ENCODE measurements around the gene CDH4.

The CDH4 gene

DNA sequence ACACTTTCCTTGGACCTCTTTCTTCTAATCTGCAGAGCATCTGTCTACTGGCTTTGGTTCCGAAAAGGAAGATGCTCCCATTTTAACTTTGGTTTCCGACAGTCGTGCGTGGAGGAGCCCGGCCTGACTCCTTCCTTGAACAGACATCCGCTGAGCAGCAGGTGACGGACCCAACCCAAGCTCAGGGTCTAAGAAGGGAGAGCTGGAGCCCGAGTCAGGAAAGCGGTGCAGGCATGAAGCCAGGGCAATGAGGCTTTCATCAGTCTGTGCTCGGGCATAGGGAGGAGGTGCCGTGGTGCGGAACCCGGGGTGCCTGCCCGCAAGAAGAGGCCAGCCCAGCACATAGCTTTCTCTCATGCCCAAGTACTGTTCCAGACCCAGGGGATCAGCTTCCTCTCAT, 109.4 kb downstream of the CDH4 start:
- FAIRE-seq = no peak

DNA sequence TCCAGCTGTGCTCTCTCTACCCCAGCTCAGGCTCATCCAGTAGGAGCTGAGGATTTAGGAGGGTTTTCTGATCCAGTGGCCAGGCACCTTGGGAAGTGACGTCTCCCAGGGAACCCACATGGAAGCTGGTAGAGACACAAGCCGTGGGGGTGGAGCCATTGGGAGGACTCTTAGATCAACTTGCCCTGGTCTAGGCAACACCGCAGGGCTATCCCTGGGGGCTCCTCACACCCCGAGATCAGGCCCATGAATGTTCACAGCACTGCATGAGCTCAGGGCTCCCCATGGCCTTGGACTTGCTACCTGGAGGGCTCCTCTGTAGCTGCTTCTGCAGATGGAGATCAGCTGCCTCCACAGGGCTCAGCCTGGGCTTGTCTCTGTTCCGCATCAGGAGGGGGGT, 112.1 kb downstream of the CDH4 start:
- no peak for FAIRE-seq

DNA sequence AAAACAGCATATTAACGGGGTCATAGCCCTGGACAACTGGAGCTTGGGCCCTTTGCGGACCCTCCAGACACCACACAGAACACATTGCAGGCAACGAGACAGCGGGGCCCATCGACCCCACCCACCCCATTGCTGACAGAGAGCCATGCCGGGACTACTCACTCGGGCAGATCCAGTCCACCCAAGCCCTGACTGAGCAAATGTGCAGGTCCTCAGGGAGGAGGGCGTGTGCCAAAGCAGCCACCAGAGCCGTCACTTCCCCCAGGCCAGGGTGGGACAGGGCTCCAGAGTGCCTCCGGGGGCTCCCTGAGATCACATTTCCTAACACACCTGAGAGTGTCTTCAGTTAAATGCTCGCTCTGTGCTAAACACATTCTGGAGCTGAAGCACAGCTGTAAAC, 114.9 kb downstream of the CDH4 start:
- FAIRE-seq = no peak

DNA sequence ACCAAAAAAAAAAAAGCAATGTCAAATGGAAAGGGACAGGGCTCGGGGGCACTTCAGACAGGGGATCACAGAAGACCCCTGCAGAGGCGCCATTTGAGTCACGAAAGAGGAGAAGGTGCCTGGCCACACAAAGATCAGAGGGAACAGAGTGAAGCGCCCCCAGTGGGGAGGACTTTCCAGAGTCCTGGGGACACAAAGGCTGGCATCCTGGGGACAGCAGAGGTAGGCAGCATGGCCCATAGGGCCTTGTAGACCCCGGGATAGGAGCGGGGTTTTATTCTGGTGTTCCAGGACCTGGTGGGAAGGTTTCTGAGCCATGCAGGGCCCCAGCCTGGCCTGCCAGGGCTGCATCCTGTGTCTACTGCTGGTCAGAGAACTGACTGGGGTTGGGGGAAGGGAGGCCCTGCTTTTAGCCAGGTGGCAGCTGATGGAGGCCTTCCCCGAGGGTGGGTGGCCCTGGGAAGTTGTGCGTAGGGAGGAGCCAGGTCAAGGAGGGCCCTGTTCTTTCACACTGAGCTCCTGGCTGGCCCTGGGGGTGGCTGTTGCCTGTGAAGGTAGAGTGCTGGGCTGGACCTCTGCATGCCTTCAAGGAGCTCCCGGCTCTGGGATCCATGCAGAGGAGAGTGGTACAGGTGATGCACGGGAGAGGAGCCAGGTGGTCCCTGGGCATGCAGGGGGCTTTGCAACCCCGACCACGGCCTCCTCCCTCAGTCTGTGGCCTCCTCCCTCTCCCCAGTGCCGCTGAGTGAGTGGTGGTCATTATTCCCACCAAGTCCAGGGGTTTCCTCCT, 117.9 kb downstream of the CDH4 start:
- FAIRE-seq = no peak

DNA sequence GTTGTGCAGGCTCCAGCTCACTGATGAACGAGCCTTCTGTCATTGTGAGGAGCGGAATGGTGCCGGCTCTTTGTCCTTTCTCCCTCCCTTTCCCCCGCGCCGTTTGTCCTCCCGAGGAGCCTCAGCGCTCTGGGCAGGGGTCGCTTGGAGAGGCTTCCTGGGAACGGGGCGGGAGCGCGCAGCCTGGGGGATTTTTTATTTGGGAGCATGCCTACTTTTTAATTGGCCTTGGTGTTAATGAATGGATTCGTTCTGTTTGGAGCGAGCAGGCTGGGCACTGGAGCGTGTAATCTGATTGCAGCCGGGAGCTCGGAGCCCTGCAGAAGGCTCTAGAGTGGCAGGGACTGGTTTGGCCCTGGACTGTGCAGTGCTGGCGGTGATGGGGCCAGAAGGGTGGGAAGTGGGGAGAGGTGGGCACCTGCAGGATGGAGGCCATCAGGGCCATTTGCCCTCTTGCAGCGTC, 118.8 kb downstream of the CDH4 start:
- no peak for FAIRE-seq

DNA sequence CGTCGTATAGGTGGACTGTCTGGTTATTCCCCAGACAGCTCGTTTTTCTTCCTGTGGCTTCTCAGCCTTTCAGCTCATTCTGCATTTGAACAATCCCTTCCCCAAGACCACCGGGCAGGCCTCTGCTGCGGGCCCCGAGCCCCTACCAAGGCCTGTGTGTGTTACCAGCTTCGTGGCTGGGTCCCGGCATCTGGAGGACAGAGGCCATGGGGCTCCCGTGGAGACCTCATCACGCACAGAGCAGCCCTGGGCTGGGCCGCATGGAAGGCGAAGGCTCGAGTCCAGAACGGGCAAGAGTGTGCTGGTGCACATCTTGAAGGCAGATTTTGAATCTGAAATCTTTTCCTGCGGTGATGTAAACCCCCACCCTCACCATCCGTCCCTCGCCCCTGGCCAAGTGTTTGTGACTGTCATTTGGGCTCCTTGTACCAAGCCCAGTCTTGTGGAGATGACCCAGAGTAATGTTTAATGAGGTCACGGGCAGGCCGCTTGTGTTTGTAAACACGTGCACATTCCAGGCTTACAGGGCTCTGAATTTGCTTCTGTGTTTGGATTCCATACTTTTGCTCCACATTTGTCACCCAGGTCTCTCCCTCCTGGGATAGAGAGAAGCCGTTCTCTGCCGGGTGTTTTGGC, 119.6 kb downstream of the CDH4 start:
- FAIRE-seq = no peak

DNA sequence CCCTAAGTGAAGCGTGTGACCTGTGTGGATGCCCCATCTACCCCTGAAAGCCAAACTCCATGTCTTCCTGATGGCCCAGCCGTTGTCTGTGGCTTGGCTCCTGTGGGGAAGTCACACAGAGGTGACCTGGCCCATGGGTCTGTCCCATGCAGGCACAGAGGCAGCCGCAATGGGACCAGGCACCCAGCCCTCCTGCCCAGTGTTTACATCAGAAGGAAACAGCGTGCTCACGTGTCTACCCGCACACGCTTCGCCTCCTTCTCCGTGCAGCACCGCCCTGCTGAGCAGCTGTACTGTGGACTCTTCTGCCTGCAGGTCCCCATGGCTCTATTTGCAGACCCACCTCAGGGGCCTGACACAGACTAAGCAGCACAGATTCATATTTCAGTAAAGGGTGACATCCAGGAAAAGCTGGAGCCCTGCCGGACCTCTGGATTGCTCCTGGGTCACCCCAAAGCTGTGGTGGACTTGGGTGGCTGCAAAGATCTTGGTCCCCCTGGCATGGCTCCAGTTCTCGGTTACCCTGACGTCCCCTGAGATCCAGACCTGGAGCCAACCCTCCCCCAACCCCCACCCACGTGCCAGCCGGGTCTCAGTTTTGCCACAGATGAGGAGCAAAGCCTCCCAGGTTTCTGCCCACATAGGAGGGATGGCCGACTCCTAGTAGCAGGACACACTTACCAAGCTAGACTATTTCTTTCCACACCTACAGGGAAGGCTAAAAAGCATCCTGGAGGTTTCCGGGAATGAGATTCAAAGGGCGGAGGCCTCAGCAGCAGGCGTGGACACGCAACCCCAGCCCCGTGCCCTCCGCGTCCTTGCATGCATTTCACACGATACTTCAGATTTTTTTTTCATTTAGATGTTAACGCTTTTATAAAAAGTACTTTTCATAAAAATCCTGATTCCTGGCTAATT, 120.3 kb downstream of the CDH4 start:
- FAIRE-seq = no peak

DNA sequence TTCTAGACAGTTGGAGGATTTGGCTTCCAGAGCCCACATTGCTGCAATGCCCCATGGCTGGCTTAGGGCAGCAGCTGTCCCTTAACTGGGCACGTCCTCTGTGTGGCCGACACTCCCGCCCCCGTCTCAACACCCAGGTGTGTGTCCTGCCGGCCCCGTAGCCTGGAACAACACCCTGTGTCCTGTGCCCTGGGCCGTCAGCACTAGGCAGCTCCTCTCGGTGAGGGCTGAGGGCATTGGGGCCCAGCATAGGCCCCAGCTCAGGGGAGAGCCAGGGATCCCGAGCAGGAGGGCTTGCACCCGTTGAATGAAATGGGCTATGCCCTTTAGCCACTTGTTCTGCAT, 121.0 kb downstream of the CDH4 start:
- FAIRE-seq = no peak

DNA sequence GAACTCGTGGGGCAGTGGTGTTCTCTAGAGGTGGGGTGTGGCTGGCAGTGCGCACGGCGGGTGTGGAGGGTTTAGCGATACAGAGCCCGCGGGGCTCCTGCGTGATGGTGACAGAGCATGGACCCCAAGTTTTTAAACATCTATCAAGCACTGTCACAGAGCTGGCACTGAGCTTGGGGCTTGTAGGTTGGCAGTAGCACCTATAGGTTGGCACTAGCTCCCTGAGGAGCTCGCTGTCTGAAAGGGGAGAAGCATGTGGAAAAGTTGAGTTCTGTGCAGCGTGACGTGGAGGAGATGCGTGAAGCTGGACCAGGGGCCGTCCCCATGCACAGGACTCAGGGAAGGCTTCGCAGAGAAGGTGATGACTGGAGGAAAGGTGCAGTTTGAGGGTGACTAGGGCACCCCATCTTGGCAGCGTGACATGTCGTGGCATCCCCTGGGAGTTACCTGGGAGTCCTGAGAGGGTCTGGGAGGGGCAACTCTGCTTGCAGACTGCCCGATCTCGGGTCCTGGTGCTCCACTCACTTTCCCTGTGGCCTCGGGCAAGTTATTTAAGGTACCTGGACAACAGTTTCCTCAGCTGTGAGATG, 122.0 kb downstream of the CDH4 start:
- FAIRE-seq = no peak

DNA sequence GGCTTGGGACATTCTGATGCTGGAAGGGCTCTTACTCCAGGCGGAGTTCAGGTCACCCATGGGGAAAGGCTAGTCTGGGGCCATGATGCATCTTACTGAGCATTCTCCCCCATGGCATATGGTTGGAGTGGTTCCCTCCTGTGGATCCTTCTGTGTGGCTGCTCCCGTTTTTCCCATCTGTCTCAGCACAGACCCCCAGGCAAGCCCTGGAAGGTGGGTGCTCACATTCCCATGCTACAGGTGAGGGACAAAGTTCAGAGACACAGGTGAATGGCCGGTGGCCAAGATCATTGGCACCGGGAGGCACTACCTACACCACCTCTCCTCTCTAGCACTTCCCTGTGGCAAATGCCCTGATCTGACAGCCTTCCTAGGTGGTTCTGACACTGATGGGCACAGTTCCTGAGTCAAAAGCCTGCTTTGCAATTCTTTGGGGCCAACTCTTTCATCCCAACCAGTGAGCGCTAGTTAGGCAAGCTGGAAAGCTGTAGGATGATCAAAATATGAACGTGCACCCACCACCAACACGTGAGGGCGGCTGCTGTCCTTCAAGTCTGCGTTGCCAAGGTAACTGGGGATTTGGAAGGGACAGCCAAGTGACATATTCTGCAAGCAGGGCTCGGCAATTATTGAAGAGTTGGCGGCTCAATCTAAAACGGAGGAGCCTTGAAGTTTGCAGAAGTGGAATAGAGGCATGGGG, 124.6 kb downstream of the CDH4 start:
- FAIRE-seq = no peak

DNA sequence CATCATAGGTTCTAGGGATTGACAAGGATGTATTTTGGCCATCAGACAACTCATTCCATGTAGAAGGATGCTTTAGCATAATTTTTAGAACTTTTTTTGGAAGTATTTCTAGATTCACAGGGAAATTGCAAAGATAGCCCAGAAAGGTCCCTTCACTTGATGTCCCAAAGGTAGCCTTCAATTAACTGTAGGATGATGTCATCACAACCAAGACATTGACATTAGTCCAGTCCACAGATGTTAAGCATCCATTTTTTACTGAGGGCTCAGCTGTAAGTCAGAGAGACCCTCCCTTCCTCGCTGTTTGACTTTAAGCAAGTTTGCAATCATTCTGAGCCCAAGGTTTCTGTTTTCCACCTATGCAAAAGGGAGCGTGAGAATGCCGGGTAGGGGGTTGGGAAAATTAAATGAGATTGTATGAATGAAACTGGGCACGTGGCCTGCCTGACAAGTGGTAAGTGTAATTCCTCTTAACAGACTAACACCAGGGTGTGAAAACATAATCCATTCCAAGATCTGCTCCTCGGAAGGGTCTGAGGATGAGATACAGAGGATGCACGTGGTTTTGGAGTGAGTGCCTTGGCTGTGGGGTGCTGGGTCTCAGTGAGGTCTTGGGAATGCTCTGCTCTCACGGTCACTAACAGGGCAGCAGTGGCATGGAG, 126.8 kb downstream of the CDH4 start:
- FAIRE-seq = no peak

DNA sequence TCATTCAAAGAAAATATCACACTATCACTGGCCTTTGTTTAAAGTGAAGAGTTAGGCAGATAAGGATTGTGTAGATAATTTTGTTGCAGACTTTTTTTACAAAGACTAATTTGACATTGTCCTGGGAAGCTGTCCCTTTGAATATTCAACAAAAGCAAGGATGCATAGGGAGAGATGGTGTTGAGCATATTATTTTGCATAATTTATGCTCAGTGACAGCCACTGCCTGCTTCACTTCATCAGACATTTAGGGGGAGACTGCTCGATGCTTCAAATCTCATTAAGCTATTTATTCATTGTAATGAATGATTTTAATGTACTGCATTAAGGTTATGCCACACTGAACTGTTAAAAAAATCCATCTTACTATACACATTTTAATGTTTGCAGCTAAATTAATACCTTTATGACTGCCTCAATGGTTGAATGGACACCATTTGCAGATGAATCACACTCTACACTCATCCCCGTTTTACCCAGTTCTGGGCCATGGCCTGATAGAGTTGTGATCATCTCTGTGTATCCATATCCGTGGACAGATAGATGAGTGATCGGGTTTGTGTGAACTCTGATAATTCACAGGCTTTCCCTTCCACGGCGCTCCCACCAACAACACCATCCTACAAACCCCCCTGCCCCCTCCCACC, 128.0 kb downstream of the CDH4 start:
- no peak for FAIRE-seq

DNA sequence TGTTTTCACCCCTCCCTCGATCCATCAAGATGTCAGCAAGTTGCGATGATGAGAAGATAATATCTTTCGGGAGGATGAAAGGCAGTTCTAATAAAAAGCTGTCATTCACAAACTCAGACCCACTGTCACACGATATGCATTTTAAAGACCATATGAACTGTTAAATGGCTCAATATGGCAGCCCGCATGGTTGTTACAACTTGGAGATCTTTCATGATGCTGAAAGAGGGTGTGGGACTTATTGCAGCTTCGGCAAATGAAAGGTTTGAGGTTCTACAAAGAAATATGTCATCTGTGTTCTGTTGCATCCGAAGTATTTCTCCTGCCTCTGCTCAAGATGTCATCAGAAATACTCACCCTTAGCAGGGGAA, 128.5 kb downstream of the CDH4 start:
- FAIRE-seq = no peak

DNA sequence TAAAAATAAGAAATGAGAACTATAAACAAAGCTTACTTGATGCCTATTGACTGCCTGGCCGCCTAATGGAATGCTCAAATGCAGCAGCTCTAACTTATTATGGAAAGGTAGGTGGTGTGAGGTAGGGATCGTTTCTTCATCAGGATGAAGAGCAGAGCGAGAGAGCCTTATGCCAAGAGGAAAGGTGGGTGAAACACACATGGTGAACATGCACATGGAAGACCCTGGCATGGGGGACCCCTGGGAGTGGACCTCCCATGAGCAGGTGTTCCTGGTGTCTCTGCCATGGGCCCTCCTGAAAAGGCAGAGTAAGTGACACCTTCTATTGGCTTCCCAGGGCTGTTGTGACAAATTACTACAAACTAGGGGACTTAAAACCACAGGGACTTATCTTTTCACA, 130.1 kb downstream of the CDH4 start:
- no peak for FAIRE-seq

DNA sequence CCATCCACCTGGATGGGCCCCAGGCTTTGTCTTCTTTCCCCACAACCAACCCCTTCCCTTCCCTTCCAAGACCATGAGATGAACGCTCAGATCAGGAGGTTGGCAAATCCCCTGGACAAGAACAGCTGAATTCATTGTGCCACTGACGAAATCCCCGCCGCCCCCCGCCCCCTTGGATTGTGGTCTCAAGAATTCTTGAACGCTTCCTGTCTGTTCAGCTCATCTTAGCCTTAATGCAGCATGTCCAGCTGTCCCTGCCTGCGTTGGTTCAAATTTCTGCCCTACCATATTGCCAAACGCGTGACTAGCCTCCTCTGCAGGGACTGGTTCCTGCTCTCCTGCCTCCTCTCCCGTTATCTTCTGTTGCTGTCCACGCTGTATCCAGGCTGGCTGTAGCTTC, 133.2 kb downstream of the CDH4 start:
- FAIRE-seq = no peak

DNA sequence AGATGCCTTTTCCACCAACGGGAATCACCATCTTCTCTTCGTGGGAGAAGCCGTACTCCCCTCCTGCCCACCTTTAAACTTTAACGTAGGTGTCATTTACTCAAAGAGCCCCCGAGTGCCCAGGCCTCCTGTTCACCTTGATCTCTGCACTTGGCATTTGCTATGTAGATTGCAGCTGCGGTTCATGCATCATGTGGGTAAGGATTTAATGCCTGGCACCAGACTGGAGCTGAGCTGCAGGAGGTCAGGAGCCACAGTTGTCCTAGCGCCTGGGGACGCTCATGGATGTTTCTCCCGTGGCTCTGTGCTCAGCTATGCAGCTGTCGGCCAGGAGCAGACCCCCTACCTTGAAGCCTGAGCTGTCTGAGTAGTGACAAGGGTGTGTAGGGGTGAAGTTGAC, 133.7 kb downstream of the CDH4 start:
- FAIRE-seq = no peak

DNA sequence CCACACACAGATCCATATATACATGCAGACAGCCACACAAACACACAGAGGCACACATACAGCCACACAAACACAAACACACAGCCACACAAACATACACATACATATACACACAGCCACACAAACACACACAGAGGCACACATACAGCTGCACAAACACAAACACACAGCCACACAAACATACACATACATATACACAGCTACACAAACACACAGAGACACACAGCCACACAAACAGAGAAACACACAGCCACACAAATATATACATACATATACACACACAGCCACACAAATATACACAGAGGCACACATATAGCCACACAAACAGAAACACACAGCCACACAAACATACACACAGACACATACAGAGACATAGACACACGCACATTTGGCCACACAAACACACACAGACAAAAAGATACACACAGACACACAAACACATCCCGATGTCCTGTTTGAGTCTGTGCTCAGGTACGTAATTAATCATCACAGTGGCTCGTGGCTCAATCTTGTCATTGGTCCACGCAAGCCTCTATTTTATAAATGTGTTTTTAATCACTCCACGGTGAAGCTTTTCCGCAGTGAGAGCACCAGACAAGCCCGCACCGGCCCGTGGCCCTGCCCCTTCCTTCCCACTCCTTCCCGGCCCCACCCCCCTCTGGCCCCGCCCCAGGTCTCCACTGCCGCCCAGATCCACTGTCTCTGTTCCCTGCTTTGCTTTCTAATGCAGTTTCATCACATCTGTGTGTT, 135.3 kb downstream of the CDH4 start:
- no peak for FAIRE-seq

DNA sequence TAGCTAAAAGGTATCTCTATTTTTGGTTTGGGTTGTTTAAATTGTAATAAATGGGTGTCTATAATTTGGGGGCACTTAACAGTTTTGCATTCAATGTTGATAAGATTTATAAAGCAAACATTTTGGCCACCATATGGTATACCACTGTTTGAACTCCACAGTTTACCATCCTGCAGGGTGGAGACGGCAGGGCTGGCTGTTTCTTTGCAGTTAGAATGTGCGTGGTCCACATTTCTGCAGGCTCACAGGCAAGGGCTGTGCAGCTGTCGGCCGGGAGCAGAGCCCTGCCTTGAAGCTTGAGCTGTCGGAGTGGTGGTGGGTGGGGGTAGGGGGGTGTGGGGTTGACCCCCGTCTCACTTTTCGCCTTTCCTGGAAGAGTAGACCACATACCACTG, 135.9 kb downstream of the CDH4 start:
- no peak for FAIRE-seq

DNA sequence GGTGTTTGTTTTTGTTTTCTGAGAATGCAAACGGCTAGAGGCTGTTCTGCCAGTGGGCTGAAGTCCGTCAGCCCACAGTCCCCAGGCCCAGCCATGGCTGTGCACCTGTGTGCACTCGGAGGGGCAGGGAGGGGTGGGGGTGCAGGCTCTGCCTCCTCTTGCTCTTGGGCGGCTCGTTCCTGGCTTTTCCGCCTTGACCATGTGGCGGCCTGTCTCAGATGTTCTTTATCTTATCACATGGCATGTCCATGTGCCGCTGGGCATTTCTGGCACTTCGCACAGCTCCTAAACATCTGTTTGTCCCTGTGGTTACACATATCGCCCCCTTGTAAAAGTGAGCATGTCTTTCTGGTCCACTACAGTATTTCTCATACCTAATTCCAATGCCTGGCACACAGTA, 137.0 kb downstream of the CDH4 start:
- FAIRE-seq = no peak

DNA sequence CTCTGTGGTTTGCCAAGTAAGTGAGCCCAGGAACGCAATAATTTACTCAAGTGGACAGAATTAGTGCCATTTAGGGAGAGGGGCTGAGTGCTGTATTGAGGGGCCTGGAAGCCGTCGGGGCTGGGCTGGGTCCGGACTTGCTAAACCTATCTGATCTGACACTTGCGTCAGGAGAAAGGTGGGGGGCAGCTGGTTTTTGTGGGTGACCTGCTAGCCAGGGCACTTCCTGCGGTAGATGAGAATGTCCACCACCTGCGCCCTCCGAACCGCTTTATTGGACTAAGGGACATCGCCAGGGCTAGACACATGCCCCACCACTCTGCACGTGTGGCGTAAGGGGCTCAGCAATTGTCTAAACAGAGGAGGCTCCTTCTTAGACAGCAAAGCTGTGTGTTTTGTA, 139.1 kb downstream of the CDH4 start:
- FAIRE-seq = no peak
